Measurements from ENCODE around the gene CCDC126.
"Not testable (repeated sequence)": the region's sequence is repeated elsewhere in the genome, so short reads cannot be mapped to it uniquely, and the experiment has no call there.

The CCDC126 gene, protein sequence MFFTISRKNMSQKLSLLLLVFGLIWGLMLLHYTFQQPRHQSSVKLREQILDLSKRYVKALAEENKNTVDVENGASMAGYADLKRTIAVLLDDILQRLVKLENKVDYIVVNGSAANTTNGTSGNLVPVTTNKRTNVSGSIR

DNA sequence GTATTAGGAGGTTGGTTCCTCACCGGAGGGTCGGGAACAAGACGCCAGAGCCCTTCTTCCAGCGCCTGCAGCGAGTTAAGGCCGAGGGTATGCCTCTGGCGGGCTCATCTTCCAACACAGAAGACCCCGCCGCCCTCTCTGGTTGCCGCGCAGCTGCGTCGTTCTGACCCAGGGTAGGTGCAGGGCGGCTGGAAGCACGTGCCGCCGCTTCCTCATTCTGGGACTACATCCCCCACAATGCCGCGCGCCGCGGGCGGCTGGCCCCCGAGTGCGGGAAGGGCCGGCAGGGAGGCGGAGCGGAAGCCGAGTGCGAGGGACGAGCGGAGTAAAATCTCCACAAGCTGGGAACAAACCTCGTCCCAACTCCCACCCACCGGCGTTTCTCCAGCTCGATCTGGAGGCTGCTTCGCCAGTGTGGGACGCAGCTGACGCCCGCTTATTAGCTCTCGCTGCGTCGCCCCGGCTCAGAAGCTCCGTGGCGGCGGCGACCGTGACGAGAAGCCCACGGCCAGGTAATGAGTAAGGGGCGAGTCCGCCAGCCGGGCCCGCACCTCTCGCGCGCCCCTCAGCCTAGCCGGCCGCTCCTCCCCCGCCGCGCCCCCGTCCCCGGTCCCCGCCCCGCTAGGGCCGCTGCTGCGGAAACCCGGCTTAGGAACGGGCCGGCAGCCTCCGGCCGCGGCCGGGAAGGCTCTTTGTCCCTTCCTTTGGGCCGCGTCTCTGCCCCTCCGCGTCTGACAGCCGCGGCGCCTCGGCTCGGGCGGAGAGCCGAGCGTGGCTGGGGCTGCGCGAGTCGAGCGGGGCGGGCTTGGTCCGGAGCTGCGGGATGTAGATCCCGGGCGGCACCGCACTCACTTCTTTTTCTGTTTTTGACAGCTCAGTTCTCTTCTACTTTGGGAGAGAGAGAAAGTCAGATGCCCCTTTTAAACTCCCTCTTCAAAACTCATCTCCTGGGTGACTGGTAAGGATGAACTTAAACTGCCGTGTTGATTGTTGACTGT lies at the start of gene CCDC126:
Gene CCDC126, plus strand, starts transcription at position 289 of the 998 bp plus-strand sequence. CDS start 13,934 bp downstream, outside the sequence.
- DNase-seq = peak; percentile 89

DNA sequence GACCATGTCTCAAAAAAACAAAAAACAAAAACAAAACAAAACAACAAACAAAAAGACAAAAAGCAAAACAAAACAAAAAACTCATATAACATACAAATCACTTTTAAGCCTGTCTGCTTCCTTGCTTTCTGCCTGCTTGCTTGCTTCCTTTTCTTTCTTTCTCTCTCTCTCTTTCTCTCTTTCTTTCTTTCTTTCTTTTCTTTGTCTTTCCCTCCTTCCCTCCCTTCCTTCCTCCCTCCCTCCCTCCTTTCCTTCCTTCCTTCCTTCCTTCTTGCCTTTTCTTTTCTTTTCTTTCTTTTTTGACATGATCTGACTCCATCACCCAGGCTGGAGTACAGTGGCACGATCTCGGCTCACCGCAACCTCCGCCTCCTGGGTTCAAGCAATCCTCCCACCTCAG lies 49.5 kb upstream of the CCDC126 start:
- no peak for DNase-seq

DNA sequence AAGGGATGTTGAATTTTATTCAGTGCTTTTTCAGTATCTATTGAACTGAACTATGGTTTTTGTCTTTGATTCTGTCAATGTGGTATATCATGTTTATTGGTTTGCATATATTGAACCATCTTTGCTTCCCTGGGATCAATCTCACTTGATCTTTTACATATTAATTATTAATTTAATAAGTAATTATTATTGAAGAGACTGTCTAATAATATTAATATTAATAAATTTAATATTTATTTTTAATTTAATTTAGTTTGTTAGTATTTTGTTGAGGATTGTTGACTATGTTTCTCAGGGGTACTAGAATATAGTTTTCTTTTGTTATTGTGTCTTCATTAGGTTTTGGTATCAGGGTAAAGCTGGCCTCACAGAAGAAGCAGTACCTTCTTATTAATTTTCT lies 38.9 kb upstream of the CCDC126 start:
- DNase-seq = no peak

DNA sequence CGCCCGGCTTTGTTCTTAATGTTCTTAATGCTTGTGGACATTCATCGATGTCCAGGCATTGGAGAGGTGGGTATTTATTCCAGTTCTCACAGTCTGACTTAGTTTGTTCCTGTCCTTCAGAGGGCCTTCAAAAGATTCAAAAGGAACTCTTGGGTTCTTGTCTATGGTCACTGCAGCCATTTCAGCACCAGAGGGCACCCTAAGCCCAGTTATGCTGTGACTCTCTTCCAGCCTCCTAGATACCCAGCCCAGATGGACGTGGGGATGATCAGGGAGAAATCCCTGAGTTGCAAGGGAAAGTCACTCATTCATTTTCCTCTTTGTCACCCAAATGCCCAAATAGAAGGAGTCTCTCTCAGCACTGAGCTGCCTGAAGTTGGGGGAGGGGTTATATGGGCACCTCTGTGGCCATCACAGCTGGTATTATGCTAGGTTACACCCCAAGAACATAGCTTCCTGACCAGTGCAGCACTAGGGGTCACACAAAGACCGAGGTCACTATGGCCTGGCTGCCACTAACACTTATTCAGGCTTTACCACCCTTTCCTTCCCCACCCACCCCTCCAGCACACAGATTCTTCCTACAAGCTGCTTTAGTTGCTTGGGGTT lies 26.5 kb upstream of the CCDC126 start:
- peak; percentile 67 for DNase-seq

DNA sequence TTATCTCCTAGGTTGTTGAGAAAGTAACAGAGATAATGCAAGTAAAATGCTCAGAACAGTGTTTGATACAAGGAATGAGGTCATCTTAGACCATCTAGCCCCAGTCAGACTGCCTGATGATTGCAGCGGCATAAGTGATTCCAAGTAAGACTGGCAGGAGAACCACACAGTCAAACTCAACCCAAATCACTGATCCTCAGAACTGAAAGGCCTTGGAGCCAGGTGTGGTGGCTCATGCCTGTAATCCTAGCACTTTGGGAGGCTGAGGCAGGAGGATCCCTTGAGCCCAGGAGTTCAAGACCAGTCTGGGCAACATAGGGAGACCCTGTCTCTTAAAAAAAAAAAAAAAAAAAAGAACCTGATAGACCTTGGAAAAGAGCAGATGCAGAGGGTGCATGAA lies 15.2 kb upstream of the CCDC126 start:
- not testable (repeated sequence) for DNase-seq

DNA sequence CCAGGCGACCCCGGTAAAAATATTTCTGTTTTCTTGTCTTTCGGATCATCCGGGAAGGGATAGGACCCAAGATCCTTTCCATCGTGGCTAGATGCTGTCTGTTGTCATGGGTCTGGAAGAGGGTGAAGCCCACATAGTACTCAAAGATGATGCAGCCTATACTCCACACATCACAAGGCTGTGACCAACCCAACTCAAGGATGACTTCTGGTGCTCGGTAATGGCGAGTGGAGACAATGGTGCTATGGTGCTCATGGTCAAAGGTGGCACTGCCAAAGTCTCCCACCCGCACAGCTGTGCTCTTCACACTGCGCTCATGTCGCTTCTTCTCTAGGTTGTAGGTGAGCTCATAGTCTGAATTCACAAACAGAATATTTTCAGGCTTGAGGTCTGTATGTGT lies 11.9 kb upstream of the CCDC126 start:
- not testable (repeated sequence) for DNase-seq

DNA sequence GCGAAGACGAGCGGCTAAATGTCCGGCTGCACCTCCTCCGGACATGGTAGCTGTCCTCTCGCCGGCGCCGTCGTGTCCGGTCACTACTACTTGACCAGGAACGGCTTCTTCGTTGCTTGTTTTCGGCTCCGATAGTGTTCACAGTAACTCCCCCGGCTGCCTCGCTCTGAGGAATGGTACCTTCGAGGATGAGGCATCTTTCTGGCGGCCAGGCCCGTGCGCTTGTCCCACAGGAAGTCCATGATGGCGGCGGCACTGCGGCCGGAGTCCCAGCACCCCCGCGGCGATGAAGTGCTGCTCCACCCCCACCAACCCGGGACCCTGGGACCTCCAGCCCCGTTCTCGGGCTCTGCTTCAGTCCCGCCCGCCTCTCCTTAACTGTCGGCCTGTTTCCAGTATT lies 11.0 kb upstream of the CCDC126 start:
- DNase-seq = no peak

DNA sequence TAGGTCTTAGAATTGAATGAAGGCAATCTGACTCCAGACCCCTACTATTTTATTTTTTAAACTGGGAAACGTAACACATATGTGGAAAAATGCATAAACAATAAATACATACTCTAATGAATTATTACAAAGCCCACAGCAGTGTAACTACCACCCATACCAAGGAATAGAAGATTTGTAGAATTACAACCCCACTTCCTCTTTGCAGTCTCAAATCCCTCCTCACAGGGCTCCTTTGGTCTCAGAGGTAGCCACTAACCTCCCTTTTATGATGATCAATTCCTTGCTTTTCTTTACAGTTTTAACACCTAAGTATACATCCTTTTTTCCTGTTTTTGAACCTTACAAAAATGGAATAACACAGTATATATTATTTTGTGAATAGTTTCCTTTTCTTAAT lies 6.7 kb upstream of the CCDC126 start:
- DNase-seq = no peak

DNA sequence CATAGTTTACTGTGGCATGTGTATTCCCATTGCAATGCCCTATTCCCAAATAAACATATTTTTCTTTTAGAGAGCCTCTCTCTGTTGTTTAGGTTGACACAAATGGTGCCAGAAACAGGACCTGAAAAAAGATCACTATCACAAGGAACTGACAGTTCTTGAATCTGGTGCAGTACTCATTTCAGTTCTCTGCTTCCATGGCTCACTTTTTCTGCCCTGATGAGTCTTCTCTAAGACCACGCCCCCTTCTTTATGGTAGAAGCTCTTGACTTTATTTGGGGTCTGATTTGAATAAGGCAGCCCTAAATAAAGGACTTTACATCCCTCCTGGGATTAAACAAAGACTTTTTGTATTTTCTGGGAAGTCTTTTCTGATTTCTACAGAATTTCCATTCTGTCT lies 3.5 kb upstream of the CCDC126 start:
- no peak for DNase-seq

DNA sequence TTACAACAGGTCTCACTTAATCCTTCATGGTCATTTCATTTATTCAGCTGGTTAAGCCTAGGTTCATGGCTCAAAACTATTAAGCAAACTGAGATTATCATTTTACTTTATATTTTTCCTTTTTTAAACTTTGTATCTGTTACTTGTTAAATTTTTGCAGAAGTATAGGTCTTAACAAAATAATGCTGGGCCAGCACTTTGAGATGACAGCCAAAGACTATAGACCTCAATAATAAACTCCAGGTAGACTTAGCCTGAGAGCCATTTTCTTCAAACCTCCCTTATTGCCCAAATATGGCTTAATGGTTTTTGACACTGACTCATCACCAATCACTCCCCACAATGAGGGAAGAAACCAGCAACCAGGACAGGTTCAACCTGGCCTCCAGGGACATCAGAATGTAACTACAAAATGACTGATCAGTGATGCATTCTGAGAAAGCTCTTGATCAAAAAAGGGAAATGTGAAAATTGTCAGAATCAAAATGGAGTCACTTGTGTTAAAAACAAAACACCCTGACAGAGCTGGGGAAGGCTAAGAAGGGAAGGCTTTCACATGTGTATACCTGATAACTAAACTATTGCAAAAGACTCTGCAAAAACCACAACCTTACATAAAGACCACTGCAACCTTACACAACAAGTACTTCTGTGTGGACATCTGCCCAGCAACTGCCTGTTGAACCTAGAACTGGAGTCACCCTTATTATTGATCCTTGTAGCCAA lies 2.1 kb upstream of the CCDC126 start:
- no peak for DNase-seq

DNA sequence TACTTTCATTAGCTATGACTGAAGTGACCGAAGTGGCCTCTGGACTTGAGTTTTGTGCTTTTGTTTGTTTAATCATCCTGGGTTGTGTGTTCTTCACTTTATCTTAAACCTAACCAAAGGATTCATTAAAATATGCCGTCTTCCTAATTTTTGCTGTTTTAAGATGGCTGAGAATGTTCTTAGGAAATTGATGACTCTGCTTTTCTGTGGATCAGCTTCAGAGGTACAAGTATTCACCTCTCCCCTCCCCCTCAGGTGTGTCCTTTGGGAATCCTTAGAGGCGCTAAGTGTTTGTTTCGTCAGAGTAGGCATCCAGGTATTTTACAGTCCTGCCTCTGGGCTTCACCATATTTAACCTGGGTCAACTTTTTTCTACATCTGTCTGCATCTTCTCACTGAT lies 1.1 kb downstream of the CCDC126 start:
- no peak for DNase-seq

DNA sequence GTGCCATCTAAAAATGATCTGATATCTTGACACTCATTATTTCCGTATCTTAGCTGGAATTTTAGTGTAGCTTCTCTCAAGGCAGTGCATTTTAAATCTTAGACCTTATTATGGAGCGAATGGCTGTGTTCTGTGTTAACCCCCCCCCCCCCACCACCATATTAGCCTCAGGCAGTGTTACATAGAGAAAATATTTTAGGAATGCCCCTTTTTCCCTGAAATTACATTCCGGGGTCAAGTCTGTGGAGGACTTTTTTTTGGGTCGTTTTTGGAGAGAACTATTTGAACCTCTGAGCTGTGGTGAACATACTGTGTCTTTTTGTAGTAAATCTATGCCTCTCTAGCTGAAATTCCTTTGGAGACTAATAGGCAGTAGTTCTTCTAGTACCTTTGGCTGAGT lies 3.1 kb downstream of the CCDC126 start:
- peak; percentile 67 for DNase-seq

DNA sequence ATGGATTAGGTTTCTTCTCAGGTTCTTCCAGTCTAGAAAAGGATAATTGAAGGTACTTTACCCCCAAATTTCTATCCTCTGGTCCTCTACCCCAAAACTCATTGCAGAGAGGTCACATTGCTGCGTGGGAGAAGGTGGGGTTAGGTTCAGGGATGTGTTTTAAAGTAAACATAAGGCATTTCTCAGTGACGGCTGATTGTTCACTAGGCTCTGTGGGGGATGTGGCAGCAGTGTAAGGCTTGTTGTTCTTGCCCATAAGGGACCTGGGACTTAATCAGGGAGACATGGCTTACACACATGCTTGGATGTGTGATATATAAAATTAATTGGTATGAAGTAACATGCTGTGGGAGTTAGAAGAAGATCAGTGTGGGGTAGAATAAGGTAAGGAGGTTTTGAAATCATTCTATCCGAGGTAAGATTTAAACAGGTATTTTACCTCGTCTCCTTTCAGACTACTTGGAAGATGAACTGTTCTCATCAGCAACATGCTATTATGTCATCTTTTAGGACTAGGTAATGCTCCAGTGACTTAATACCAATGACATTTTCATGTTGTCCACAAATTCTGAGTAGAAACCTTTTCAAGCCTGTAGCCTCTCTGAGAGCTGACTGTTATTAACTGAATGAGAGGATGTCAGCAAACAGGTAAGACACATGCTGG lies 6.6 kb downstream of the CCDC126 start:
- no peak for DNase-seq

DNA sequence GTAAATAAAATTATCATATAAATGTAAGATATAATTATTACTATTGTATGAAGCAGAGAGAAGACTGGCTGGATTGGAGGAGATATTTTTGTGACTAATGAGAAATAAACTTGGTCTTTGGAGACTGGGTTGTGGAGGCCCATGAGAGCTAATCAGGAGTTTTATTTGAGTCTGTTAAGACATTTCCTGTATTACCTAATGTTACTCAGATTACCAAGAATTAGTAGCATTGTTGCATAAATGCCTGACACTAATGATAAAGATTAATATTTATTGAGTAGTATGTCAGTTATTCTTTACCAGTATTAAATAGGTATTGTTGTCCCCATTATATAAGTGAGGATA lies 7.1 kb downstream of the CCDC126 start:
- DNase-seq = no peak

DNA sequence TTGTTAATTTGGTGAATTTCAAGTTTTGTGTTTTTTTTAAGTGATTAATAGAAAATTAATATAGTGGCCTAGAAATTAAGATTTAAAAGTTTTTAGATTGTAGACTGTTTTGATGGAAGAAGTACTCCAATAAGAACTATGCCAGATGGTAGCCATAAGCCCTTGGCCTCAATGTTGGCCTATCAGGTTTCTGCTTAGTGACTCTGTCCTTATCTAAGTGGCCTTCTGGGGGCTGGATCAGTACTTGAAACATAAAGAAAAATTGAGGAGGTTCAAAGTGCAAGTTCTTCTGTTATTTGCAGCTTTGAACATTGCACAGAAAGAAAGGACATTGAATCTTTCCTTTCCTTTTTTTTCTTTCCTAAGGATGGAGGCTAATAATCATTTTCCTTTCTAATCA lies 9.9 kb downstream of the CCDC126 start:
- no peak for DNase-seq

DNA sequence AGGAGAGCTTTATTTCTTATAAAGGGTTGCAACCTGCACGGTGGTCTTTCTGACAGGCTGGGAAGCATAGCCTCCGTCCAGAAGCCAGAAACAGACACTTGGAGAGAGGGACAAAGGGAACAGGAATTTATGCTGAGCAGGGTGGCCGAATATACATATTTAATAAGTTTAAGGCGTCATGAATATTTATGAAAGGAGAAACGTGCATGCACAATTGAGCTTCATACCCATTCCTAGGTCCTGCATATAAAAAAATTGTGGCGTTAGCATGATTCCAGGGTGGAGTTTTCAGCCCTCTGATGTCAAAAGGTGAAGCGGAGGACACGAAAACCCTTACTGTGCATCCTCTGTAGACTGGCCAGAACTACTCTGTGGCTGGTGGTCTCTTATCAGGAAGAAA lies 10.7 kb downstream of the CCDC126 start:
- DNase-seq = no peak

DNA sequence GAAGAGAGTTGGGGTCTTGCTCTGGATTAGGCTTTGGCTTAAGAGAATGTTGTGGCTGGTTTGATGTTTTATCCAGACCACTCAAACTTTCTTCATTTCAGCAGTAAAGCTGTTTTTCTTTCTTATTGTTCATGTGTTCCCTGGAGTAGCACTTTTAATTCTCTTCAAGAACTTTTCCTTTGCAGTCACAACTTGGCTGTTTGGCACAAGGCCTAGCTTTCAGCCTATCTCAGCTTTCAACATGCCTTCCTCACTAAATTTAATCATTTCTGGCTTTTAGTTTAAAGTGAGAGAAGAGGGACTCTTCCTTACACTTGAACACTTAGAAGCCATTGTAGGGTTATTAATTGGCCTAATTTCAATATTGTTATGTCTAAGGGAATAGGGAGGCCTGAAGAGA lies 18.1 kb downstream of the CCDC126 start:
- no peak for DNase-seq

DNA sequence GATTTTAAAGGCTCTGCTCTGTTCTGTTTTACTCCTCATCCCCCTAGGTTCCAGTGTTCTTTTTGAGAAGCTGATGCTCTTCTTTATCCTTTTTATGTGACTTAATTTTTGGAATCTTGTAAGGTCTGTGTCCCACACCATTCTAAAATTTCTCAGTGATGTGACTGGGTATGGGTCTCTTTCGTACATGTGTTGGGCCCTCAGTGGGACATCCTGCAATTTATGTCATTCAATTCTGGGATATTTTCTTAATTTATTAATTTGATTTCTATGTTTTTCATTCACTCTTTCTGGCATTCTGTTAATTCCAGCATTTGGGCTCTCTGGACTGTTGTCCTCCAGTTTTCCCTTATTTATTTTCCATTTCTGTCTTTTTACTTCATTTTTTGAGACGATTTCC lies 19.4 kb downstream of the CCDC126 start:
- no peak for DNase-seq

DNA sequence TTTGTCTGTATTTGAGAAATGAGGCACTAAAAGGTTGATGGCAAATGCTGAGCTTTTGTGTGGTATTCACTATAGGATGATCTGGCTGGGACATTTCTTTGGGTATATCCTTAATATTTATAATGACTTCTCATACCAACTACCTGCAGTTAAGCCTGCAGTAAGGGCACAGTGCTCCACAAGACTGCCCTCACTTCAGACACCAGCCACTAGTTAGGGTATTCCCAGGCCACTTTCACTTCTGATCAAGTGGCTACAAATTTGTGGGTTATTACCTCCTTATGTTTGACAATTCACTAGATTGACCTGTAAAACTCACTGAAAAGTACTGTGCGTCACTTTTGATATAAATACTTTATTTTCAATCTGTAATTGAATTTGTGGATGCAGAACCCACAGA lies 20.3 kb downstream of the CCDC126 start:
- DNase-seq = no peak

DNA sequence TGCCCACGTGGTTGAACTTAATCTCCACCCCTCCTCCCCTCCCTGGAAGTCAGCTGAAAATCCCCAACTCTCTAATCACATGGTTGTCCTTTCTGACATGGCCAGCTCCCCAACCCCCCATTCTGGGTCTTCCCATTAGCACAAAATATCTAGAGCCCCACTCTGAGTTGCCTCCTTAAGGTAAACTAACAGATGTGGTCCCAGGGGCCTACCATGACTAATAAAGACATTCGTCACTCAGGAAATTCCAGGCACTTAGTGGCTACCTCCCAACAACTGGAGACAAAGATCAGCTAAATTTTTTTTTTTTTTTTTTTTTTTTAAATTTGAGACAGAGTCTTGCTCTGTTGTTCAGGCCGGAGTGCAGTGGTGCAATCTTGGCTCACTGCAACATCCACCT lies 21.1 kb downstream of the CCDC126 start:
- DNase-seq = peak; percentile 48

DNA sequence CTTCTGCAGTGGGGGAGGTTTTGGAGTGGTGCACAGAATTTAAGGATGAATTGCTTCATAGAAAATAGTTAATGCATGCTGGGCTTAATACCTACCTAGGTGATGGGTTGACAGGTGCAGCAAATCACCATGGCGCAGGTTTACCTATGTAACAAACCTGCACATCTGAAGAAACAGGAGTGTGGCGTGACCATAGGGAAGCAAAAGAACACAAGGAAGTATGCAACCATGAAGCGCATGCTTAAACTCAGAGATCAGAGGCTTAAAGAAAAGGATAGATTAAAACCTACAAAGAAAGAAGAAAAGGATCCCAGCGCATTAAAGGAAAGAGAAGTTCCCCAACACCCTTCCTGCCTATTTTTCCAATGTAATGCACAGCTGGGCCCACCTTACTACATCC lies 22.0 kb downstream of the CCDC126 start:
- DNase-seq = no peak

DNA sequence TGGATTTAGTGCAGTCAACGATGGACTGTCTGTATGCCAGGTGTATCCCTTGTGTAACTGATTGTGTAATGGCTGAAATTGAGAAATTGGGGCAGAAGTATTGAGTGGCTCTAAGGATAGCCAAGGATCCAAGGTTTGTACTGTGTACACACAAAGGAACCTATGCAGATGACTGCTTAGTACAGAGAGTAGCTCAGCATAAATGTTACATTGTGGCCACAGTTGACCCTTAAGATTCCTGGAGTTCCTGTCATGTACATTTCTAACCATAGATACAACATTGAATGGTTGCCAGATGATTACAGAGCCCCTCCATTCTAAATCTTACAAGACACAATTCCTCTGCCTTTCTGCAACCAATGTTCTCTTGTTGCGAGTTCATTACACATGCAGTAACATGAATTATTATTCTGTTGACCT lies 25.3 kb downstream of the CCDC126 start:
- peak; percentile 60 for DNase-seq

DNA sequence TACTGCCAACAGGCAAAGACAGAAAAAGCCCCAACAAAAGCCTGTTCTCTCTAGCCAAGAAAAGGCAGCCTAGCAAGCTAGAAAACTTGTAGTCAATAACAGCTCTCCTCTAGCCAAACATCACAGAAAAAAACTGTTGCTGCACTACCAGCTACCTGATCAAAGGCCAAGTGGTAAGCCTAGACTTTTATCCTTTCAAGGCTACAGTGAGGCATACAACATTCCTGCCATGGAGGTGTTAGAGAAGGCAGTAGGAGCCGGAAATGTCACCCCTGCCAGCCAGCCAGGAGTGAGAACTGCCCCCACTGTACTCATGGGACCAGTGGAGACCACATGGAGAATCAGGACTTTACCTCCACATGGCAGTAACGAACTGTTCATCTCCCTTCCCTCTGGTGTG lies 31.2 kb downstream of the CCDC126 start:
- DNase-seq = no peak
